Embryonic facial prominence (tissue), 1 donor: ENCODE data around the gene S100A6.

Experiments used
- DNase-seq: peaks from one replicate; pipeline ENCODE4 v3.0.0-alpha.2; 2016; ENCODE audit errors: extremely low spot score

S100A6 gene

DNA sequence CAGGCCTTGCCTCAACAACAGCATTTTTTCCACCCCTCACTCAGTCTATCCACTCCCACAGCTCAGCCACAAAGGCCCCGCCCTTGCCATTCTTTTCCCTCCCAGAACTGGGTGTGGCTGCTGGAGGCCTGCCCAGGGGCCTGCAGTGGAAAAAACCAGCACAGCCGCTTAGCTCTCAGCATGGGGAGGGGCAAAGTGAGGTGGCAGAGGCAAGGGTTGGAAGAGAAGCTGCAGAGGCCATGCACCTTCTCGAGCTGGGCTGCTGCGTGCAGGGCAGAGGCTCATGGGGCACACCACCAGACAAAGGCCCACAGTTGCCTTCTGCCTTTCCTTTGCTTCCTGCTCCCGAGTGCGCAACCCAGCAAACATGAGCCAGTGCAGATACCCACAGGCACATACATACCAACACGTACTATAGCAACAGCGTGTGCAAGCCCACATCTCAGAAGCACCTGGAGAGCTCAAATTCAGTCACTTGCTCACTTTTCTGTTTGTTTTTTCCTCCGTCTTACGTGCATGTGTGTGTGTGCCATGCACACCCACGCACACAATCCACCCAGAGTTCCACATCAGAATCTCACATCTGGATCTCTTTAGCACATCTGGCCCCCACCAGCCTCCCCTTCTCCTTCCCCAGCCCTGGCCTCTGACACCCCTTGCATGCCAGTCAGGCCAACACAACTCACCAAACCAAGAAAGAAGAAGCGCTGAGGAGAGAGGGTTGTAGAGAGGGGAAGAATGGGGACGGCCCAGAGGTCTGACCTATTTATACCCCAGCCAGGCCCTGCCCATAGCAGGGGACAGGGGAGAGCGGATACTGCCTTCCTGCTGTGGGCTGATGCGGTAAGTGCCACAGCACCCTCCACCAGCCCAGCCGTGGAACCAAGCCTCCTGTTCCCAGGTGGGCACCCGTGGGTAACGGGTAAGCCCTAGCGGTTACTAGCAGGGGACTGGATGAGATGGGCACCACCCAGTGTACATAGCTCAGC, 9.6 kb upstream of the S100A6 start, which contains the start of gene S100A4:
TSS of gene S100A4 (minus strand) at position 740 of the 989 bp plus-strand sequence. CDS start 1,012 bp downstream, outside the sequence.
- DNase-seq: peak; percentile 78

DNA sequence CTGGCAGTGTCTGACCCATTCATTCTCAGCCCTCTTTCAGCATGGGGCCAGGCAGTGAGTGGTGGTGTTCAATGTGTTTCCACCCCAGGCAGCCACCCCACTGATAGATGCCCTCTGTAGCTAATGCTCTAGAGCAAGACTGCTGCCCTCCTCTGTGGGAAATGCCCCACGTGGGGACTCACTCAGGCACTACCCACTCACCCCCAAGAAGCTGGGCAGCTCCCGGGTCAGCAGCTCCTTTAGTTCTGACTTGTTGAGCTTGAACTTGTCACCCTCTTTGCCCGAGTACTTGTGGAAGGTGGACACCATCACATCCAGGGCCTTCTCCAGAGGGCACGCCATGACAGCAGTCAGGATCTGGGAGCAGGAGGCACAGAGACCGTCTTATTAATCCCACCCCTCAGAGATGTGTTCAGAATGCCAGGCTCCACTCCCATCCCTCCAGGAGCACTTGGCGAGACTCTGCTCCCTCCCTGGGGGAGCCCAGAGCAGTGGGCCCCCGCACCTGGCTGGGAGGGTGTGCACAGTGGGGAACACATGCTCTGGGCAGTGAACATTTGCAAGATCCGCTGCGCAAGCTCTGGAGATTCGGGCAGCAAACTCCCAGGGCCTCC, 8.8 kb upstream of the S100A6 start:
- no peak for DNase-seq

DNA sequence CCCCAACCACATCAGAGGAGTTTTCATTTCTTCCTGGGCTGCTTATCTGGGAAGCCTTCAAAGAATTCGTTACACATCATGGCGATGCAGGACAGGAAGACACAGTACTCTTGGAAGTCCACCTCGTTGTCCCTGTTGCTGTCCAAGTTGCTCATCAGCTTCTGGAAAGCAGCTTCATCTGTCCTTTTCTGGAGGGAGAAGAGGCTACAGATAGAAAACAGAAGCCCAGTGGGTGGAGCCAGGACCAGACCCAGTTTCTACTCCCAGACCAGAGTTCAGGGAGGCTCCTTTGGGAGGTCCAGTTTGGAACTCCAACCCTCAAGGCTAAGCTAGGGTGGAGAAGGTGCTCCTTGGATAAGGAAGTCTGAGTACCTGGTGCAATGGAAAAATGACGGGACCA, 7.9 kb upstream of the S100A6 start:
- no peak for DNase-seq

DNA sequence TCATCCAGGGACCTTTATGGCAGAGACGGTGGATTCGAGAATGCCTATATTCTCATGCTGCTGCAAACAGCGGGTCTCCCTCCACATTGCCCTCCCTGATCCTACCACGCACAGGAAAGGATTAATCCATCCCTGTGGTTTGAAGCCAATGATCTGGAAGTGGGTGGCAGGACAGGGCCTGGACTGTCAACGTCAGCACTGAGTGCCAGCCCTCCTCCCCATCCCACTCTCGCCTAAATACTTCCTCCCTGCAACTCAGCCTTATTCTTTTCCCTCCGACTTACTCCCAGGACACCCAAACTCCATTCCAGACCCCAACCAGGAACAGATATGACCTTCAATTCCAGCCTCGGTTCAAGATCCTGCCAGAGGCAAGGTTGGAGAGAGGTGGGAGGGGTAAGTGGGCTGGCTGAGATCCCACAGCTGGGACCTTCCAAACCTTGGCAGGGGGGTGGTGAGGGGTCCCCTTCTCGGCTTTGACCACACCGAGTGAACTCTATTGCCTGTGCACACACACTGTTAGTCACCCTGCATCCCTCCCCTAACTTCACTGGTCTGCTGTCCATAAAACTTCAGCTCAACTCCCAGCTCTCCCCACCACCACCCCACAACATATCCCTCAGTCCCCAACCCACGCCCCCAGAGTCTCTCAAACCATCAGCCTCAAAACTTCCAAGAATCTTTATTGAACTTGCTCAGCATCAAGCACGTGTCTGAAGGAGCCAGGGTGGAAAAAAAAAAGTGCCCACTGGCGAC, 7.3 kb upstream of the S100A6 start:
- DNase-seq: no peak

DNA sequence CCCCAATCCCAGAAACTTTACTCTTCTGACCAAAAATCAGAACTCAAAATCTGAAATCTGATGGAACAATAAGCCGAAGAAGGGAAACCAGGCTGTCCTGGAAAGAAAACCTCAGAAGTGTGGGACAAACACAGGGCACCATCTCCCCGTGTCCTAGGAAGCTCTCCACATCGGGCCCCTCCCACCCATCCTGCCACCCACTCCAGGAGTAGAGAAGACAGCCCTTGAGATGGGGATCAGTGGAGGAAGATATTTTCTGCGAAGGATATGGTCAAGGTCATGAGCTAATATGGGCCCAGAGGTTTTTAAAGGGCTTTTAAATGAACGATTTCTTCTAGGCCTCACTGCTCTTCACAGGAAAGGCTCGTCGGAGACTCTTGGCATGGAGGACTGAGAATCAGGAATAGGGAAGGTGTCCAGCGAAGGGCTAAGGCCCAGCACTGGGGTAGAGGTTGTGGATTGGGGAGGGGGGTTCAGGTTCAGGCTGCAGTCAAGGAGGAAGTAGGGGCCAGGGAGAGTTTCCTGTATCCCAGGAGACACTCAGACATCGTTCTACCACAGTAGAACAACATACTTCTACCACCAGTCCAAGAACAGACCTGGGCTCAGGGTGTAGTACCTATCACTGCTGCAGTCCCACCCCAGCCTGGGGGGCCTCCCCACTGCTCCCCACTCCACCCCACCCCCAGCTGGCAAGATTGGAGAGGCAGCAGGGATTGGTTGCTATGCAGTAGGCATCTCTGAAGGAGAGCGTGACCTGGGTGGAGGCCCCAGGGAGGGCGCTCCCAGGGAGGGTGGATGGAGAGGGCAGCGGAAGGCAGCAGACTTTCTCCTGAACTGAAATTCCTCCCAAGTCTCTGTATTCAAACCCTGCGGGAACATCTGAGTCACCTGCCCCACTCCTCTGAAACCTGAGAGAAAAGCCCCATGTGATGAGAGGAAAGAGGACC, 6.1 kb upstream of the S100A6 start:
- DNase-seq: no peak

DNA sequence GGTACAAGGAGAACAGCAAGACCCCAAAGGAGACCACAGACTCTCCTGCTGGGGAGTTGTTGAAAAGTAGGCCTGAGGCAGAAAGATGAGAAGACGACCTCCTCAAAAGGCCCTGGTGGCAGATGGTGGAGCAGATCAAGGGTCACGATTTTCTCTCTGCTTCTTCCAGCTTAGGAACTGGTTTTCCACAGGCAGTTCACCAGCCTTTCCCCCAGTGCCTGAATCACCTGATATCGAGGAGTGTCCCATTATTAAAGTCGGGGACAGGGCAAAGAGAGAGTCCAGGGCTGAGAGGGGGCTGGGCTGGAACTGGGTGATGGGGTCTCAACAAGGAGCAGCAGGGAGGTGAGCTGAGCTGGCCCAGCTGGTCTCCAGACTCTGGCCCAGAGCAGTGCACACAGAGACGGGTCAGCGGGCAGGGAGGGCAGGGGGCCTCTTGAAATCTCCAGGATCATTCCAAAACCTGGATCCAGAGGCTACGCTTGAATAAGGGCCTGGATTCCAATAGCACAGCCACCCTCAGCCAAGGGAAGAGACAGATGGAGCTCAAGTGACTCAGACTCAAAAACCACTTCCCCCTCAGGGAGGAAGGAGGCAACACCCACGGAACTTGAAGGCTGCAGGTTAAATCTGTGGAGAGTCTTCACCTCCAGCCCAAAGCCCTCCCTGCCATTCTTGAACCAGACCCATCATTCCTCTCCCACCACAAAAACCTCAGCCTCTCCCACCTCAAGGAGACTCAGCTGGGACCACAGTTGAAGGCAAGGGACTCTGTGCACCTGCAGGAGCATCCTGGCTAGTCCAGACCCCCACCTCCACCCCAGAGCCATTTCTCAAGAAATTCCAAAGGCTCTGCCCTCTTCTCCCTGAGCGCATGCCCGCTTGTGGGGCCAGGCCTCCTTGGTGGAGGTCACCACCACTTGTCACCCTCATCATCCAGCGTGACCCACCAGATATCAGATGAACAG, 4.9 kb upstream of the S100A6 start, which contains the start of gene S100A5:
TSS of gene S100A5 (minus strand) at position 541 of the 968 bp plus-strand sequence. CDS start 743 bp downstream, outside the sequence.
- no peak for DNase-seq

DNA sequence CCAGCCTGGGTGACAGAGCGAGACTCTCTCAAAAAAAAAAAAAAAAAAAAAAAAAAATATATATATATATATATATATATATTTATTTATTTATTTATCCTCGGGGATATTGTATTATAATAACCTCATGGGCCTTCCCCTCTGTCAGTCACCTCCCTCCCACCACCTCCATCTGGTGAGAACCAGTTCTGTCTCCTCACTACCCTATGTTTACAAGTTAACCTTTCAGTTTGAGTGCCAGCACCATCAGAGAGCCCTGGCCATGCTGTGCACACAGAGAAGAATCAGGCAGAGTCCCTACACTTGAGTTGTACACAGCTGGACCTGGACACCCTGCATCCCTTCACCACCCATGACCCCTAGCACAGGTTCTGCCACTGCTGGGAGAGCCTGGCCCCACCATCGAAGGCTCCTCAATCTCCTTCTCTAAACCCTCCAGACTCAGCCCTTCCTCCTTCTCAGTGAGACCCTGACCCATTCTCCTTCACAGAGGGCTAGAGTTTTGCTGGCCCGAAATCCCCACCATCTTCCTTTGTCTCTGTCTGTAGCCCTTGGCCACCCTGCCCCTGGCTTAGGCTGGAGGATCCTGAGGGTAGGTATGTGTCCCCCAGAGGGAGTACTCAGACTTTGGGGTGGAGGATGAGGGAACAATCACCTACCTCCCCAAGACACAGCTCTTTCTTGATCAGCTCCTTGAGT, 3.8 kb upstream of the S100A6 start:
- no peak for DNase-seq

DNA sequence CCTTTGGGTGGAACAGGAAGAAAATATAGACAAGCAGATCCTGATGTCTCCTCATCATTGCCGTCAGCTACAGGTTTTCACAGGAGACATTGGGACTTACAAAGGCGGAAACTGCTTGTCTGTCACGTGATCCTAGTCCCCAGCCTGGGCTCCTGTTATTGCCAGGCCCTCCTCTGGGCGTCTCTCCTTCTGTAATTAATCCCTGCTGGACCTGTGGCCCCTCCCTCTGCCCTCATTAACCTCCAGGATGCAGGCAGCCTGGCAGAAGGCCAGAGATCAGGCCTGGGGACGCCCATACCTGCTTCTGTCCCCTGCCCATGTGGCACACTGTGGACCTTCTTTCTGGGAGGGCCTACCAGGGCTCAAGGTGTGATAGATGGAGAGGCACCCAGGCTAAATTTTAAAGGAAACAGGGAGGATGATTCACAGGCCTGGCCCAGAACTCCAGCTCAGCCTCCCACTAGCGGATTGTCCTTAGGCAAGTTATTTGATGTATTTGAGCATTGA, 2.6 kb upstream of the S100A6 start:
- DNase-seq: no peak

DNA sequence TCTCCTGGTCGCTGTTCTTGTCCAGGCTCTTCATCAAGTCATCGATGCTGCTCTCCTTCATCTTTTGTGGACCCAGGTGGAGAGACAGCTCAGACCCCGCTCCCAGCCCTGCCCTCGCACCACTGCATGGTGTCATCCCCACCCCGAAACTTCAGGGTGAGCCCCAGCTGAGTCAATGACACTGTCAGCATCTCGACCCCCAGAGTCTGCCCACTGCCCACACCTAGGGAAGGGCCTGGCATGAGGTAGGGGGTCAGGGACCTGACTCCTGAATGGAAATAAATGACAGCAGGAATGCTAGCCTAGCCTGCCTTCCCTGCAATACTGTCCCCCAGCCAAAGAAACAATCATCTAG, 1.6 kb upstream of the S100A6 start:
- no peak for DNase-seq

DNA sequence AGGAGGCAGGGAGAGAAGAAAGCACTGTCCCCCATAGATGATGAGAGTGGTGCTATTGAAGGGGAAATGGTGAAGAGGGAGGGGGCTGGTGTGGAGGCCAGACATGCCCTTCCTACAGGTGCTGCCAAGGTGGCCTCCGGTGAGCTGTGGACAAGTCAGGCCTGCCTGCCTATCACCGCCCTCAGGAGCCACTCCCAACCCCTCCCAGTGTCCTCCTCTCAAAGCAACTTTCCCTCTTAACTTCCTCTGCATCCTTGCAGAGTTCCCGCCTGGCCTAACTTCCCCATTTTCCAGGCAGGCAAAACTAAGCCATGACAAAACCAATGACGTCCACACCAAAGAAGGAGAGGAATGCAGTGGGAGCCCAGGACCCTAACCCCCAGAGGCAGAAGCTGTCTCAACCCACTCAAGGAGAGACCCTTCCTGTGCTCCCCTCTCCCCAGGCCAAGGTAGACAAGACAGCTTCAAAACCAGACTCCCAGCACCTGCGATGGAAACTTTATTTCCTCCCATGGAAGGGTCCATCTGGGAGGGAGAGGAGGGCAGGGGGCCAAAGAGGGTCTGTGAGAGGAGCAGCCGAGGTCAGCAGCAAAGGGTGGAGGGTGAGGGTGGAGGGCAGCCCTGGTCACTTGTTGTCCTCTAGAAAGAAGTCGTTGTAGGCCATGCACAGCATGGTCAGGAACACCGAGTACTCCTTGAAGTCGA, 1.0 kb upstream of the S100A6 start:
- no peak for DNase-seq

DNA sequence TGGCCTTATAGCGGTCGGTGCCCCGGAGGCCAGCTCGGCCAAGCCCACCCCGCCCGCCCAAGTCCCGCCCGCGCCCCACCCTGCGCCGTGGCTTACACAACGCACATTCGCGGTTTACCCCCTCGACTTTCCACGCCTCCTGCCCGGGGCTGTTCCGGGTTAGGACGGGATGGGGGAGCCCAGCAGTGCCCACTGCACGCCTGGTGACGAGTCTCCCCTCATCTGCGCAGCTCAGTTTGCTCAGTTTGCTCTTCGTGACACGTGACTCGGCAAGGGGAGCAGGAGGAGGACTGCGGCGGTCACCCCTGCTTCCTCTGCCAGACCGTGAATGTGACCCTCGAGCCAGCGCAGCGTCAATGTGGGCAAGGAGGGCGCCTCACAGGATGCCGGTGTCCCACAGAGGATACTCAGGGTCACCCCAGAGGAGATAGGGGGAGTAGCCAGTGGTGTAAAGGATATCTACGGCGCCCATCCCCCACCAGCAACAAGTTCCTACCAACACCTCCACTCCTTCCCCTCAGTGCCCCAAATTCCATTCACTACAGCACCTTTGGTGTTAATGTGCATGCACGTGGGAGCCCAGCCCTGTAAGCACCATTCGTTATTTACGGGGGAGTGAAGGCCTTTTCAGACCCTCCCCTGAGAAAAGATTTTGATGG, 350 bp upstream of the S100A6 start:
- peak; percentile 55 for DNase-seq

DNA sequence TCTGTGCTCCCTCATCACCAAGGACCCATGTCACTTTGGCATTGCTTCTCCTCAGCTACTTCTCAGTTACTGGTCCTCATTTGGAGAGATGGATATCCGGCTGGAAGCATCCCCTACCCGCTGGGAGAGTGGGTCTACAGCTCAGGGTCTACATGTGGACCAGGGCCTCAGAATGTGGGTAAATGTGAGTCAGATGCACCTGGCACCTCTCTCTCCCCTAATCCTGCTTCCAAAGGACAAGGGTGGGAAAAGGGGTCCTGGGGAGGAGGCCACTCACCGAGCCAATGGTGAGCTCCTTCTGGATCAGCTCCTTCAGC, 908 bp downstream of the S100A6 start:
- DNase-seq: no peak

DNA sequence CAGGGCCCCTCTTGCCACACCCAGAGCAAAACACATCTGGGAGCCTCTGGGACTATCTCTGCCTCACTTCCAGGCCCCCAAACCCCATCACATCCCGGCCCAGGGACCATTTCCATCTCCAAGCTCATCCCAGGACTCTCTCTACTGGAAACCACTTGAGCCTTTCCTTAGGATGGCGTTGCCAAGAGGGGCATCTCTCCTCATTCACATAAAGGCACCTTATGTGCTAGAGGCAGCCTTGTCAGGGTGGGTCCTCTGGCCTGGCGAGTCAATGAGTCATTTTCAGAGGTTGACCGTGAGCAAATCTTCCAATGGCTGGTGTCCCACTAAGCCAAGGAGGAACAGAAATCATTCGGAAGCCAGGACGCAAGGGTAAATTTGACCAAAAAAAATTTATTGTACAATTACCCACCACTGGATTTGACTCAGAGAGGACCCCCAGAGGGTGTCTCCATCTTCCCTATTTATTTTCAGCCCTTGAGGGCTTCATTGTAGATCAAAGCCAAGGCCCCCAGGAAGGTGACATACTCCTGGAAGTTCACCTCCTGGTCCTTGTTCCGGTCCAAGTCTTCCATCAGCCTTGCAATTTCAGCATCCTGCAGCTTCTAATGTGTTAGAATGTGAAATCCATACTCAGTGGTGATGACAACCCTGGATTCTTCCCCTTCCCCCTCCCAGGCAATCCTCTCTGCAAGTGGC, 1.4 kb downstream of the S100A6 start:
- no peak for DNase-seq

DNA sequence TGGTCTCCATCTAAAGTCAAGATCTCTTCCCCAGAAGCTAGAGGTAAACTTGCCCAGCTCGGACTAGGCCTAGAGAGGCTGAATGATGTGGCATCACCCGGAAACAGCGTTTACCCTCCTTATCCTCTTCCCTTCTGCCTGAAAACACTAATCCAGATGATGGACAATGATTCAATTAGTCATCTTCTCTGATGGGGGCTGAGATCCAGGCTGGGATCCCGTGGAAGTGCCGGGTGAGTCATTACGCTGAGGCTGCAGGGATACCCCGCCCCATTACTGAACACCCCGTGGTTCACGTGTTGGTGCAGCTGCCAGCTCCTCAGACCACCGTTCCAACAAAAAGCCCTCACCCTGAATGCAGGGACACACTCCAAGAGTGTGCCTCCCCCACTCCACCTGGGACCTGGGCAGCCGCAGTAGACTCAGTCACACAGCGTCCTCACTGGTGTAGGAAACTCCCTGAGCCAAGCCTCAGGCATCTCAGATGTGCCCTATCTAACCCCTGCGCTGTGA, 2.0 kb downstream of the S100A6 start:
- DNase-seq: no peak

DNA sequence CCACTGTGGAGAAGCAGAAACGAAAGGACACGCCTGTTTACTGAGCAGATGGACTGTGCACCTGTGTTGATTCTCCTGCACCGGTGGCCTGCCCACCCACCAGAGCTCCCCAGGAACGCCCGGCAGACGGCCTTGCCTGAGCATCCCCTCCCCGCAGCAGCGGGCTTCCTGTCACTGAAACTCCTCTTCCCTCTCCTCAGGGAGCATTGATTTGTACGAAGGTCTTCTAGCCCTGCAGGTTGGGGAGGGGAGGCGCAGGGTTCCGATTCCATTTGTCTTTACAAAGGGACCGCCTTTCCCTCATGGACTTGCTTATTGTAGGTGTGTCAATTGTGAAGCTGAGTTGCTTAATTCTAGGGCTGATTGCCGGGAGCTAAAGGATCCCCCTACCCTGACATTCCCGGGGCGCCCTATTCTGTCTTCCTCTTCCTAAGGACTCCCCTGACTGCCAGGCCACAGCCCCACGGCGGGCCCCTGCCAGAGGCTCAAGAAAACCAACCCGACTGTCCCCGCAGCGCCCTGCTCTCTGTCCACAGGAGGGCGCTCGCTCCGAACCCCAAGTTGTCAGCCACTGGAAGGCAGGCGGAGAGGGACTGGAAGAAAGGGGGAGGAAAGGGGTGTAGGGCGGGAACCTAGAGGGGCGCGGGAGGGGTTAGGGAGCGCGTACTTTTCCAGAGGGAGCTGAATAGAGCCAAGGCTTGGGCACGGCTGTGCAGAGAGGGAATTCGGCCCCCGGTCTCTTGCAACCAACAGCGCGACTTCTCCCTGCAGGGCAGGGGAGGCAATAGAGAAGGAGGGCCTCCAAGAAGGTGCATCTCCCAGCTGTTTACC, 2.8 kb downstream of the S100A6 start:
- DNase-seq: peak; percentile 78

DNA sequence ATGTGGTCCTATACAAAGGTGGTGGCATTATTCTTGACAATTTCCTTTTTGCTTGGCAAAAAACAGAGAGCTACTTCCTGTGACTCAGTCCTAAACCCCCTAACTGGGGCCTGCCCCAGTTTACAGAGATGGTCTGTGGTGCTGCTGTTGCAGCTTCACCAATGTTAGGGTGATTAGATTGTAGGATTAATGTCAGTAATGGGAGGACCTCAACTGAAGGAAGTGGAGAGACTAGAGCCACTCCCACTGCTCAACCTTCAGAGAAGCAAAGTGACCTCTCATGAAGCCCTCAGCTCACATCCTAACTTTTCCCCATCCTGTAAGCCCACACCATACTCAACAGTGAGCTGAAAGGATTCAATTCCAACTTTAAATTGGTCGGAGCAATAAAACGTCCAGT, 3.6 kb downstream of the S100A6 start:
- no peak for DNase-seq
